GM21723 (cell line): ENCODE data around the gene C16orf90.
"Not testable (repeated sequence)": the region's sequence is repeated elsewhere in the genome, so short reads cannot be mapped to it uniquely, and the experiment has no call there.

Source experiments
- ATAC-seq: cut with Tn5 transposase; IDR thresholded peaks from one replicate; pipeline ENCODE4 v1.9.1; 2021; ENCODE audit warnings: mild to moderate bottlenecking, moderate library complexity; ENCODE audit not compliant: unreplicated experiment

C16orf90 gene

GRCh38 chr16:3513892-3514583 lies 18.7 kb upstream of the C16orf90 start:
- ATAC-seq: no peak

DNA sequence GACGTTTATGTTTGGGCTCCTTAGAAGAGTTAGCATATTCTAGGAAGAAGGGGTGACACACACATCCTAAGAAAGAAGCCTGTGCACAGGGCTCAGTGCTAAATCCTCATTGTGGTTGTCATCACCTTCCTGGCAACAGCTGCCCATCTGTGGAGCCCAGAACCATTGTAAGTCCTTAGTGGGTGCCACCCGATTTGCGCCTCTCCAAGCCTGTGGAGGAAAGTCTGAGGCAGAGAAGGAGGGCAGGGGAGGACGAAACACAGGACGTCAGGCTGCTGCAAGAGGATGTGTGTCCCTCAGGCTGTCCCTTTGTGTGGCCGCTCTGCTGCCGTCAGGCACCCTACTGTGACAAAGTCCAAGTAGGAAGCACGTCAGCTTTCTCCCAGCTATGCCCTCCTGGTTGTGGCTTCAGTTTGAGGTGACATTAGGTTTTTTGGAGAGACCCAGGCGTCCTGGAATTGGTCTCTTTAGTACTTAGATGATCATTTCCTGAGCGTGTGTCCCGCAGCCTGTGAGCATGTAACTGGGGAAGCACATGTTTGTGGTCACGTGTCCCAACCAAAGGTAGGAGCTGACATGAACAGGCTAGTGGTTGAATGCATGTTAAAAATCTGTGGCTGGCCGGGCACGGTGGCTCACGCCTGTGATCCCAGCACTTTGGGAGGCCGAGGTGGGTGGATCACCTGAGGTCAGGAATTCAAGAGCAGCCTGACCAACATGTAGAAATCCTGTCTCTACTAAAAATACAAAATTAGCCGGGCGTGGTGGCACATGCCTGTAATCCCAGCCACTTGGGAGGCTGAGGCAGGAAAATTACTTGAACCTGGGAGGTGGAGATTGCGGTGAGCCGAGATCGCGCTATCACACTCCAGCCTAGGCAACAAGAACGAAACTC lies 16.2 kb upstream of the C16orf90 start:
- ATAC-seq: no peak

GRCh38 chr16:3510416-3510815 lies 15.1 kb upstream of the C16orf90 start:
- no peak for ATAC-seq

- ATAC-seq: no peak
These were observed 14.2 kb upstream of the C16orf90 start for GRCh38 chr16:3509470-3509928.

- ATAC-seq: no peak
These were observed 13.4 kb upstream of the C16orf90 start for GRCh38 chr16:3508736-3509135.

DNA sequence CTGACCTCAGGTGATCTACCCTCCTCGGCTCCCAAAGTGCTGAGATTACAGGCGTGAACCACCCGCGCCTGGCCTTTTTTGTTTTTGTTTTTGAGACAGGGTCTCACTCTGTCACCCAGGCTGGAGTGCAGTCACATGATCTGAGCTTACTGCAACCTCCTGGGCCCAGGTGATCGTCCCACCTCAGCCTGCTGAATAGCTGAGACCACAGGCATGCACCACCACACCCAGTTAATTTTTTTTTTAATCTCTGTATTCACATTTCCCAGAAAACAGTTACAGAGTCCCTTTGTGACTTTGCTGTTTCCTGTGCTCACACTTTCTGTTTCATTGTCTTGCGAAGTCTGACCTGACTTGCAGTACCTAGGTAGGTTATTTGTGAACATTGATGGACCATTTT lies 8.2 kb upstream of the C16orf90 start:
- ATAC-seq: no peak

GRCh38 chr16:3501783-3502400 lies 6.6 kb upstream of the C16orf90 start:
- ATAC-seq: no peak

- ATAC-seq: not testable (repeated sequence)
These were observed 6.1 kb upstream of the C16orf90 start for GRCh38 chr16:3501412-3501761.

DNA sequence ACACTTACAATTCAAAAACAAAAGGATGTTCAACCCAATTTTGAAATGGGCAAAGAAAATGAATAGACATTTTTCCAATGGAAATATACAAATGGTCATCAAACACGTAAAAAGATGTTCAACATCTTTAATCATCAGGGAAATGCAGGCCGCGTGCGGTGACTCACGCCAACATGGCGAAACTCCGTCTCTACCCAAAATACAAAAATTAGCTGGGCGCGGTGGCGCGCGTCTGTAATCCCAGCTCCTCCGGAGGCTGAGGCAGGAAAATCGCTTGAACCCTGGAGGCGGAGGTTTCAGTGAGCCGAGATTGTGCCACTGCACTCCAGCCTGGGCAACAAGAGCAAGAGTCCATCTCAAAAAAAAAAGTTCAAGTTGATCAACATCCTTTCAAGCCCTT lies 3.7 kb upstream of the C16orf90 start:
- no peak for ATAC-seq

- ATAC-seq: no peak
These were observed 2.5 kb upstream of the C16orf90 start for GRCh38 chr16:3497771-3498170.

GRCh38 chr16:3496386-3496785 lies 1.1 kb upstream of the C16orf90 start:
- no peak for ATAC-seq

DNA sequence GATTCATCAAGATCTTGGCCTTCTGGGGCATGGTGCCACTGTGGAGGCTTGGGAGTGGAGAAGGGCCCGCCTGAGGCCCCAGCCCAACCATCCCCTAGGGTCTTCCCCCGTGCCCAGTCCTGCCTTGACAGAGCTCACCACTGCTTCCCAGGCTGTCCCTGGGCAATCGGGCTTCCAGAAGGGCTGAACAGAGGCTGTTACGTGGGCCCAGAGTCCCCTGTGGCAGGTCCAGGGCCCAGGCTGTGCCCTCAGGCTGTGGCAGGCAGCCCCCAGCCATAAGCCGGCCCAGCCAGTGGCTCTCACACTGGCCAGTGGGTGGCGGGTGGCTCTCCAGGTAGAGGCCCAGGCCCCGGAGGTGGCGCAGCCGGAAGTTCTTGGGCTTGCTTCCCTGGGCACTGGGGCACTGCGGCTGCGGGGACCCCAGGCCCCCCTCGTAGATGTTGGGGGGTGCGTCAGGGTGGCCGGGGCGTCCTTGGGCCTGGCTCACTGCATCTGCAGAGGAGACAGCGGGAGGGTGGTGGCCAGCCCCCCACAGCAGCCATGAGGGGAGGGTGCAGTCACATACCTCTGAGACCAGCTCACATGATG lies 809 bp downstream of the C16orf90 start:
- no peak for ATAC-seq

DNA sequence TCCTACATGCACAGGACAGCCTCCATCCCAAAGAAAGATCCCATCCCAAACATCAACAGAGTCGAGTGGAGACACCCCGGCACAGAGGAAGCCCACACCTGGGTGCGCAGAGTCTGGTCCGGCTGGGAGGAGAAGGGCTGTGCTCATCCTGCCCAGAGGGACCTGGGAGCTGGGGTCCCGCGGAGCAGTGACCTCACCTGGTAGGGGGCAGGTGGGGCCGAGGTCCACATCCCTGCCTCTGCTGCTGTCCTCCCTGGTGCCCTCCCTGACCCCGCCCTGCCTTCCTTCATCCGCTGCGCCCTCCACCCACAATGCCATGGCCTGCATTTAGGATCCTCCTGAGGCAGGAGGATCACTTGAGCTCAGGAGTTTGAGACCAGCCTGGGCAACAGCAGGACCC lies 2.9 kb downstream of the C16orf90 start:
- no peak for ATAC-seq

GRCh38 chr16:3490911-3491629 lies 4.2 kb downstream of the C16orf90 start:
- ATAC-seq: no peak

DNA sequence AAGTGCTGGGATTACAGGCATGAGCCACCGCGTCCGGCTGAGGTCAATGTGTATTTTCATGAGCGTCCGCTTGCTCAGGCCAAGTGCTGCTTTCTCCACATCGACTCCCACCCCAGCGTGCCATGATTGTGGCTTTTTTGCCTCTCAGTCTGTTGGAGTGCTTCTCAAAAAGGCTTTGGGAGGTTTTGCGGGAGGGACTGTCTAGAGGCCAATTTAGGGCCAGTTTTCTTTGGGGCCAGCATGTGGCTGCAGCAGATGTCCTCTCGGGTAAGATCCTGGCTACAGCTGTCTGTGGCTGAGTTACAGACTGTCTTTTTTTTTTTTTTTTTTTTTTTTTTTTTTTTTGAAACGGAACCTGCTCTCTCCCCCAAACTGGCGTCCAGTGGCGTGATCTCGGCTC lies 6.5 kb downstream of the C16orf90 start:
- no peak for ATAC-seq

DNA sequence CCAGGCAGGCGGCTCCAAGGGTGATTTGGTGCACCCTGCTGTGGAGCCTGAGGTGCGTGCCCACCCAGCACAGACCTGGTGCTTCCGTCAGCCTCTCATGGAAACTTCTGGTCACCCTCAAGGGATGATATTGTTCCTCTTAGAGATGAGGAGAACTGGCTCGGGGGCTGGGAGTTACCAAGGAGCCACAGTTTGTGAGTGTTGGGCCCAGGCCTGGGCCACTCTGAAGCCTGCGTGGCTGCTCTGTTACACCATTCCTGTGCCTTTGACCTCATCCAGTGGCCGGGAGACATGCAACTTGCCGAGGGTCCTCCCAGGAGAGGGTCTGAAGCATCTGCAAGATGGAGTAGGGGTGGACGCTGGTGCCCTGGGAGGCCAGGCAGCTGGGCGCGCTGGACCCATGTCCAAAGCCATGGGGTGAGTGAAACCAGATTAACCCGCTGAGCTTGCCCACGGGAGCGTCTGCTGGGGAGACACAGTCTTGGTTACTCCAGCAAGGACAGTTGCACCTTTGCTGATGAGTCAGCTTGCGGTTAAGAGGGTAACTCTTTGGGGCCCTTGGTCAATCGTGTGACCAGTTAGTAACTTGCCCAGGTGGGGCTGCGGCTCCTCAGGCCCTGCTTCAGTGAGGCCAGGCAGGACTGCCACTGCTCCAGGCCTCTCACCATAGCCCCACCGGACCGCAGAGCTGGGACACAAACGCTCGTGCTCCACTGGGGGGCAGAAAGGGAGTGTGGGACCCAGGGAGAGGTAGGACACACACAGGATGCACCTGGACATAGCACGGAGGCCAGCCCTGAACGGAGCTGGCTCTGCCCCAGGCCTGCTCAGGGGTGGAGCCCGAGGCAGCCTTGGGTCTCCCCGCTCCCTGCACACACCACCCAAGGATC lies 7.5 kb downstream of the C16orf90 start:
- no peak for ATAC-seq

DNA sequence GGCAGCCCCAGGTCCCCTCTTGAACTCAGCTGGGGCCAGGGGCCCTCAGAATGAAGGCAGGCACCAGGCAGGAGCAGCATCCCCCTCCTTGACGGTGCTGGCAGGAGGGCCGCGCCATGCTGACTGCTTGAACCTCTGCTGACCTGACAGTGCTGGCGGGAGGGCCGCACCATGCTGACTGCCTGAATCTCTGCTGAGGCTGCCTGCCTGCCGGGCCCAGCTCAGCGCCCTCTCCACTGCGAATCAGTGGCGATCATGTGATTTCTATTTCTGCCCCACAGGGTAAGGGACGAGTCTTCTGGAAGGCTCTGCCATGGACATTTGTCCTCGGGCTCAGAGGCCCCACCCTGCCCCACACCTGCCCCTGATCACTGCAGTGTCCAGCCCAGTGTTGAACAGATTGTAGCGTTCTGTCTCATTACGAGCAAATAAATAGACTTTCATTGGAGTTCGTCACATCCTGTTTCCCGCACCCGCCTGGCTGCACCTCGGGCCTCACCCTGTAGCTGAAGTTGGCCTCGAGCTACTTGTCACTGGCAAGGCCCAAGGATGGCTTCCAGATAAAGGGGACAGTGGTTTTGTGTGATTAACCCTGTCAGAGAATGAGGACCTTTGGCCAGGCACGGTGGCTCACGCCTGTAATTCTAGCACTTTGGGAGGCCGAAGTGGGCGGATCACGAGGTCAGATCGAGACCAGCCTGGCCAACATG lies 8.6 kb downstream of the C16orf90 start:
- no peak for ATAC-seq

- no peak for ATAC-seq
These were observed 9.3 kb downstream of the C16orf90 start for GRCh38 chr16:3485821-3486505.
